GM19099 (cell line): ENCODE data around the gene PTGS1.

Experiments
- POLR2A ChIP-seq: IDR thresholded peaks from 3 replicates; pipeline ENCODE4 v1.6.1; 2011; ENCODE audit warnings: low read depth; ENCODE audit not compliant: insufficient read length; ENCODE audit errors: extremely low read depth

Gene PTGS1

DNA sequence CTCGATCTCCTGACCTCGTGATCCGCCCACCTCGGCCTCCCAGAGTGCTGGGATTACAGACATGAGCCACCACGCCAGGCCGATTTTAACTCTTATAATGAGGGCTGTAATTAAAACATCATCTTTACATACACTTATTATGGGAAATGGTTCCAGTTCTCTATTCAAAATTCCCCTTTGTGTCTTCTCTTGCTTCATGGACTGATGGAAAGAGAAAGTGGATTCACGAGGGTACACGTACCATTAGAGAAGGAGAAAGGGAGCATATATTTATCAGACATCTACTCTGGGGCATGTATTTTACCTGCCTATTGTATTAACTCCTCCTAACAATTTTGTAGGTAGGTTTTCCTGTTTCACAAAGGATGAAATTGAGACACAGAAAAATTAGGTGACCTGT is 31.1 kb downstream of the PTGS1 start:
- TF ChIP-seq POLR2A: no peak

DNA sequence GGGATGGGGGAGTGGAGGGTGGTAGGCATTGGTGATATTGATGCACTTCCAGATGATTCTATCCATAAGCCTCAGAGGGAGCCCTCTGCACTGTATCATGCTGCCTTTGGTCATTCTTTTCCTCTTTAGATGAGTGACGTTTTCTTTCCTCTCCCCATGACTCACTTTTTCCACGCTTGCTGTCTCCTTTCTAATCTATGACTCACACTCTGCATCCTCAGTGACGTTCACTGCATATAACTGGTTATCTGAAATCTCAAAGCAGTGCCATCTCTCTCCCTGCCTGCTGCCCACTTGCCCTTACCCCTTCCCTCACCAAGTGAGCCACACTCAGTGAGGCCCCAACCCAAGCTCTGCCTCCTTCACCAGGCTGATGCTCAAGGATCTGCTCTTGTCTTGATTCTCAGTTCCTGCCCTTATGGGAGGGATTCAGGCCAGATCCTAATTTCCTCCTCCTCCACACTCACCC is 31.6 kb downstream of the PTGS1 start:
- TF ChIP-seq POLR2A: no peak

DNA sequence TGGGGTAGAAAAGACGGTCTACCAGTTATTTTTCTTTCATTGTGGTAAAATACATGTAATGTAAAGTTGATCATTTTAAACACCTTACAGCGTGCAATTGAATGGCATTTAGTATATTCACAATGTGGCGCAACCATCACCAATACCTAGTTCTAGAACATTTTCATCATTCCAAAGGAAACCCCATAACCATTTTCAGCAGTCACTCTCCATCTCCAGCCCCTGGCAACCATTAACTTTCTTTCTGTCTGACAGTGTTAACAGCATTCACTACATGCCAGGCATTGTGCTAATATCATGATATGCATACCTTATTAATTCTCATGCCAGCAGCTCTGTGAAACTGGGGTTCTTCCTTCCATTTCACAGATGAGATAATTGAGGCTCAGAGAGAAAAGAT is 32.0 kb downstream of the PTGS1 start:
- TF ChIP-seq POLR2A: no peak

DNA sequence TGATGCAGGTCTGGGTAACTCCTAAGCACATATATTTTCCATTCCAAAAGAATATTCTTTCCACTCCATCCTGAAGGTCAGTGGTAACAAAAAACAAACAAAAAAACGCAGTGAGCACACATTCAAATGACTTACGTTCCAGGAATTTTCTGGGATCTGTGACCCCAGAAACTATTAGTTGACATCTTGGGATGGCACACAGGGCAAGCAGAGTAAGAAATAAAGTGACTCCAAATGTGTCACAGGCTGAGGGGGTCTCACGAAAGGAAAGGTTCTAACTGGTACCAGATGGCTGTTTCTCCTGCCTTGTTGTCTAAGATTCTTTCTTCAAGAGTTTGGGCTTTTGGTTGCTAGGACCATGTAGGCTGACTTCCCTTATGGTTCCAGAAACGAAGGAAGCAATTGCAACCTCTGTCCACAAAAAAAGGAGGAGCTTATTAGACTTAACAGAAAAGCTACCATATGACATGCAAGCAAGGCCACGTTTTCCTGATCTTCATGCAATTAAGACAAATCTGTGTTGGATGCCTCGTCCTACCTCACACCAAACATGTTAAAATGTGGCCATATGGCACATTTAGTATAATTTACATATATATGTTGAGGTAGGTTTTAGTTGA is 32.7 kb downstream of the PTGS1 start:
- TF ChIP-seq POLR2A: no peak

DNA sequence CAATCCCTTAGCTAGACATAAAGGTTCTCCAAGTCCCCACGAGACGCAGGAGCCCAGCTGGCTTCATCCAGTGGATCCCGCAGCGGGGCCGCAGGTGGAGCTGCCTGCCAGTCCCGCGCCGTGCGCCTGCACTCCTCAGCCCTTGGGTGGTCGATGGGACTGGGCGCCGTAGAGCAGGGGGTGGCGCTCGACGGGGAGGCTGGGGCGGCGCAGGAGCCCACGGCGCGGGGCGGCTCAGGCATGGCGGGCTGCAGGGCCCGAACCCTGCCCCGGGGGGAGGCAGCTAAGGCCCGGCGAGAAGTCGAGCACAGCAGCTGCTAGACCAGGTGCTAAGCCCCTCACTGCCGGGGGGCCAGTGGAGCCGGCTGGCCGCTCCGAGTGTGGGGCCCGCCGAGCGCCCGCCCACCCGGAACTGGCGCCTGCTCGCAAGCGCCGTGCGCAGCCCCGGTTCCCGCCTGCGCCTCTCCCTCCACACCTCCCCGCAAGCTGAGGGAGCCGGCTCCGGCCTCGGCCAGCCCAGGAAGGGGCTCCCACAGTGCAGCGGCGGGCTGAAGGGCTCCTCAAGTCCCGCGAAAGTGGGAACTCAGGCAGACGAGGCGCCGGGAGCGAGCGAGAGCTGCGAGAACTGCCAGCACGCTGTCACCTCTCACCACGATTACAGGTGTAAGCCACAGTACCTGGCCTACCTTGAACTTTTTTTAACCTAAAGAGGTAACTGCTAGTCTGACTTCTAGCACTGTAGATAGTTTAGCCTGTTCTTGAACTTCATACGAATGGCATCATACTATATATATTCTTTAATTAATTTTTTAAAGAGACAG is 35.5 kb downstream of the PTGS1 start:
- no peak for TF ChIP-seq POLR2A

DNA sequence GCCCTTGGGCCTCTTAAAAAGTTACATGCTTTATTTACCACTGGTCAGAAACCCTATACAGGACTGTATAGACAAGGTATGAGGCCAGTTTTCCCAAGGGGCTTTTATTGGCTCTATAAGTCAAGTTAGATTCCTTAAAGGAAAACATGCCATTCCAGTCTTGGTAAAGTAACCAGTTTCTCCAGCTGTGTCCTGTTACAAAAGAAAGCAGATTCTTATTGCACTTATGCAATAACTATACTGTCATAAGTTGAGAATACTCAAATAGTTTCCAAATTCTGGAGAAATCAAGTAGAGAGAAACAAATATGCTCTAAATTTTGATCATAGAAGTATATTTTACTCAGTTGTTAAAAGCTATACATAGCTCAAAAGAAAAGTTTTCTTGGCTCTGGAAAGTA is 47.2 kb downstream of the PTGS1 start:
- no peak for TF ChIP-seq POLR2A

DNA sequence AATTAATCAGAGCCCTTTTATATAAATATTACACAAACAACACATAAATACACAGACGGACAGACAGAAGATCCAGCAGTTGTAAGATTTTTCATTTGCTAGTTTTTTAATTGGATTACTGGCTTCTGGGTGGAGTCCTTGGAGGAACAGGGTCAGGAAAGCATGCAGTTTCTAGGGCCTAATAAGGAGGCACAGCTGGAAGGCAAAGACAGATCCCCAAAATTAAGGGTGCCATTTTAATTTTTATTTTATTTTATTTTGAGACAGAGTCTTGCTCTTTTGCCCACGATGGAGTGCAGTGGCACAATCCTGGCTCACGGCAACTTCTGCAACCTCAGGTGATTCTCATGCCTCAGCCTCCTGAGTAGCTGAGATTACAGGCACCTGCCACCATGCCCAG is 49.5 kb downstream of the PTGS1 start:
- no peak for TF ChIP-seq POLR2A

DNA sequence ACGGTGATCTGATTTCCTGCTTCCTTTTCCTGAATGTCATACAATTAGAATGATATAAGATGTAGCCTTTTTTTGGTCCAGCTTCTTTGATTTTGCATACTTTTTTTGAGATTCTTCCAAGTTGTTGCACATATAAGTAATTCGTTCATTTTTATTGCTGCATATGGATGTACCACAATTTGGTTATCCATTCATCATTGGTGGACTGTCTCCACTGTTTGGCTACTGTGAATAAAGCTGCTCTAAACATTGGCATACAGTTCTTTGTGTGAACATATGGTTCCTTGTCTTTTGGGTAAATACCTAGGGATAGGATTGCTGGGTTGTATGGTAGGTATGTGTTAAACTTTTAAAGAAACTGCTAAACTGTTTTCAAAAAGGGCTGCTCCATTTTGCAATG is 54.3 kb downstream of the PTGS1 start:
- TF ChIP-seq POLR2A: no peak

DNA sequence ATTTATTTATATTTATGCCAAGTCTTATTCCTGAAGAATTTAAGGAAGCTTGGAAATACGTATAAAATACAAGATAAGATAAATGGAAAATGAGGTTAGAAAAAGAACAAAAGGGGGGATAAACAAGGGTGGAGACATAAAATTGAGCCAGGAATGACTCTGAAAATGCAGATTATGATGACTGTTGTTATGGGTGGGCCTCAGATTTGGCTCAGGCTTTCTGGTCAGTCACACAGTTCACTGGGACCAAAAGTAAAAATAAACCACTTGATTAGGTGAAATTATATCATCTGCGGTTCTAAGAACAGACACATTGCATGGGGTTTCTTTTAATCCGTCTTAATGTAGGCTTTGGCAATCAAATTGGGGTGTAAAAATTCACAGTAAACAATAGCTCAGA is 55.9 kb downstream of the PTGS1 start:
- TF ChIP-seq POLR2A: no peak

DNA sequence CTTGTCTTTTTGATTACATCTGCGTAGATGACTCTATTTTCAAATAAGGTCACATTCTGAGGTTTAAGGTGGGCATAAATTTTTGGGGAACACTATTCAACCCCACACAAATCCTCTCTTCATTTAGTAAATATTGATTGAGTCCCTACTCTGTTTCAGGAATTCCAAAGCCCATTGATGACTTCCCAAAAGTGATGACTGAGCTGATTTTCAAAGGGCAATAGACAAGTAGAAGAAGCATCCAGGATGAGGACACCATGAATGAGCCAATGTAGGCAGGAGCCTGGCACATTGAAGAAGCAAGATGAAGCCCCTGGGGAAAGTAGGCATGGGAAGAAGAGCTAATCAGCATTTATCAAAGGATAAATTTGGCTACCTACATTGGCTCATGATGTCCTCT is 71.7 kb downstream of the PTGS1 start:
- no peak for TF ChIP-seq POLR2A

DNA sequence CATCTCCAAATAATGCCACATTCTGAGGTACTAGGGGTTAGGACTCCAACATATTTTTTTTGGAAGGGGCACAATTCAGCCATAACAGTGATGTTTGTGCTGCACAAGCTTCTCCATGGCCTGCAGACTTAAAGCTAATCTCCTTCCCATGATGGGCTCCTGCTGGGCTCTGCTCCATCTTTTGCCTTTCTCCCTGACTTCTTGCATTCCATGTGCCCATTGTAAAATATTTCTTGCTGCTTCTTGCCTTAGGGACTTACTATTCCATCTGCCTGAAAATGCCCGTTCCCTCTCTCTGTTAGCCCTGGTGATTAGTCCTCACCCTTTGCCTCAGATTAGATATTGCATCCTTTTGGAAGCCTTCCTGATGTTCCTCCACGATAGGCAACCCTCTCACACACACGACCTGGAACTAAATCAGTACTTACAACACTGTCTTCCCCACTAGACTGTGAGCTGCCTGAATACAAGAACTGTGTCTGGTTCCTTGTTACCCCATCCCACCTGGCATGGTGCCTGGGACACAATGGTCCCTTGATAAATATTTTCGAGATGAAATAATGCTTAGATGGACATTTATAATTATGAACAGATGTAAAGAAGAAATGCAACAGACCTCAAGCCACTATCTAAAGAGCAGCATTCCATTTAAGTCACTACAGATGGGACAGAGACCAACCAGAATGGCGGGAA is 73.4 kb downstream of the PTGS1 start:
- TF ChIP-seq POLR2A: no peak
